Embryonic facial prominence (tissue), 1 donor: ENCODE results near the gene AKAP13.

Source experiments
- DNase-seq: peaks from one replicate; pipeline ENCODE4 v3.0.0-alpha.2; 2016; ENCODE audit errors: extremely low spot score

Gene AKAP13

DNA sequence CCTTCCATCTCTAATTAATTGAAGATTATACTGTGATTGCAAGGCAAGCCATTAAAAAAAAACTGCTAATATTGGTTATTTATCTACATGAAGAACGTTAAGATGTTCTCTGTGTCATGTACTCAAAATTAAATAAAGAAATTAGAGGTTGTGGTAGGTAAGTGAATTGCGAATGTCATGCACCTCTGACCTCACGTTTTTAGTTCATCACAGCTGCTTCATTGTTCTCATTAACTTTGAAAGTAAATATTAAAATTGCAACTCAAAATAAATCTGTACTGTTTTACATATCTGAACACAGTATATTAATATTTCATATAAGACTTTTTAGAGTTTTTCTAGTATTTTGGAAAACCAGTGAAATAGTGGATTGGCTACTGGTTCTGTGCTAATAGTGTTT is 320.4 kb downstream of the AKAP13 start:
- DNase-seq = no peak

DNA sequence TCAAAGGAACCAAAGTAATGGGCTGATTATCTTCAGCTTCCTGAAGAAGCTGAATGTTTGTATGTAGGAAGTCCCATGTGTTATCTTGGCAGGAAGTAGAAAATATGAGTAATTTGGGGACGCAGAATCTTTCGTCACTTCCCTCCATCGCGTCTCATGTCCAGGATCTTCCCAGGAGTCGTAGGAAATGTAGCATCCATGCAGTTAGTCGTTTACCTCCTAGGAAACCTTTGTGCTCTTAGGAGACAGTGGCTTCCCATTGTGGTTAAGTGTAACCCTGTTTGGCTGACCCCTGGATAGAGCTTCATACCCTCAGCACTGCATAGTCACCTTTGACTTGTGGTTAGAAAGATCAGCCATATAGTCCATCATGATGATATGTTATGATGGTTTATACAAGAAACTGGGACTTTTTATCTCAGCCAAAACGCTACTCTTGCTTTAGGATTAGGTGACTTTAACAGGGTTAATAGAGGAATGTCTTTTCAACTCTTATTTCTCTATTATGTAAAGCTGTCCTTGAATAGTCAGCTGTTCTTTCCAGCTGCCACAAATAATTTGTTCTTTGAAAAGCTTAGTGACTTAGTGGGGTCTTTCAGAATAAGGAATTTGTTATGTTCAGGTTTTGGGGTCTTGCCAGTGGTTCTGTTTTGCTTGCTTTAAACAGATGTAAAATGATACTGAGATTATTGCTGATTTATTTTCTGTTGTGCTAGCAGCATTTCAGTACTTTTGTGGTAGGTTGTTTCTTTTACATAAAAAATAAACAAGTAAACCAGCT is 322.1 kb downstream of the AKAP13 start:
- DNase-seq = peak; percentile 68

GRCh38 chr15:85704066-85704465 is 323.7 kb downstream of the AKAP13 start:
- DNase-seq = no peak

GRCh38 chr15:85704720-85705429 is 324.5 kb downstream of the AKAP13 start:
- no peak for DNase-seq

GRCh38 chr15:85706779-85707518 is 326.5 kb downstream of the AKAP13 start:
- no peak for DNase-seq

DNA sequence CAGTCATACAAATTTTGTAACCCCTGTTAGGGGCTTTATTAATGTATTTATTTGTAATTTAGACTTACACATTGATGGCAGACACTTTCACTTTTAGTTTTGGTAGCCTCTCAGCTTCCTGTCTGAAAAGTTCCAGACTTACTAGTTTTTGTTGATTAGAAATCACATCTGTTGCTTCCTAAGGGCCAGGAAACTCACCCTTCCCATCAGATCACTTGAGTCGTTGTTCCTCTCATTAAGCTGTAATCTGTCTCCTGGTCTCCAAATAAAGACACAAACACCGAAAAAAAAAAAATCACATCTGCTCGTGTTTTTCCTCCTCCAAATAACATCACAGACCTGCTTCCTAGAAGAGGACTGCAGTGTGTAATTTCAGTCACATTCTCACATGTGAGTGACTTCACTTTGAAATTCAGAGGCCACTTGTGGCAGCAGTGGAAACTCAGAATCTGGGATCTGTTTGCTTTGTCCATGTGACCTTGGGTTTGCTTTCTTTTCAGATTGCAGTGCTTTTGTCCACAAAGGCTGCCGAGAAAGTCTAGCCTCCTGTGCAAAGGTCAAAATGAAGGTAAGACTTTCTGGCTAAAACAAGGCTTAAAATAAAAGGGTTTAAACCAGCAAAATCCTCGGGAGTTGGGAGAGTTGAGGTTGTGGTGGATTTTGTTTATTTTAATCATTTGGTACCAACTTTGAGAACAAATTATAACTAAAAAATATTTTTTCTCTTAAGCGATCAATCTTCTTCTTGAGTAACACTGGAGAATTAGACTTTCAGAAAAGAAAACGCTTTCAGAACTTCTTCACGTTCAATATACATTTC is 327.3 kb downstream of the AKAP13 start:
- DNase-seq = no peak

- DNase-seq = no peak
Observed at GRCh38 chr15:85708402-85708941, 328.1 kb downstream of the AKAP13 start.

DNA sequence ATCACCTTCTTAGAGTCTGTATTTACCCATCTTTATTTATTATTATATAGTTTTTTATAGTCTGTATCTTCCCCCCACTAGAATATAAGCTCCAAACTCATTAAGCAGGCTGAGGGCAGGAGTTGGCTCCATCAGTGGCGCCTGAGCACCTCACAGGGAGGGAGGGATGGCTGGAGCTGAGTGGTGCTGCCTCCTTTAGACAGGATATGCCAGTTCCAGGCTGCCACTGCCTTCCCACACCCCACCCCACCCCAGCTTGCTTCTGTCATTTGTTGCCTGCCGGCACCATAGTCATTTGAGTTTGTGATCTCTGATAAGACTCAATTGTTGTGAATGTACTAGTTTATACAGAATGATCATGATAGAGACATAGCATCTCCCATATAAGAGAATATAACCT is 328.8 kb downstream of the AKAP13 start:
- no peak for DNase-seq

DNA sequence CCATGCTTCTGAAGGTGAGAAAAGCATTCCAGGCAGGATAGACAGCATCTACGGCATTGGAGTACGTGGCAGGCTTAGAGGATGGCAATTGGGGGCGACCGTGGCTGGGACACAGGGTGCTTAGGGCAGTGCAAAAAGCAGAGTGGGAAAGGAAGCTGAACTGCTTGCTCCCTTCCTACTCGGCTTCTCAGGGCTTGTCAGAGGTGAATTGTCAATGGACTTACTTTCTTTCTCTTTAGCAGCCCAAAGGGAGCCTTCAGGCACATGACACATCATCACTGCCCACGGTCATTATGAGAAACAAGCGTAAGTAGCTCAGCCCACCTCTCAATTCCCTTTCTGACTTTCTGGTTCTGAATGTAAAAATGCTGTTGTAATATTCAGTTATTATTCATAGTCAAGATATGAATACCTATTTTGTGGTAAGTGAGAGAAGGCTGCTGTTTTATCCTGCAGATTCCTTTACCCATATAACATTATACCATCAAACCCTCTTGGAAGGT is 330.0 kb downstream of the AKAP13 start:
- no peak for DNase-seq

GRCh38 chr15:85711580-85712192 is 331.3 kb downstream of the AKAP13 start:
- DNase-seq = no peak

- DNase-seq = no peak
Observed at GRCh38 chr15:85716261-85716660, 335.9 kb downstream of the AKAP13 start.

DNA sequence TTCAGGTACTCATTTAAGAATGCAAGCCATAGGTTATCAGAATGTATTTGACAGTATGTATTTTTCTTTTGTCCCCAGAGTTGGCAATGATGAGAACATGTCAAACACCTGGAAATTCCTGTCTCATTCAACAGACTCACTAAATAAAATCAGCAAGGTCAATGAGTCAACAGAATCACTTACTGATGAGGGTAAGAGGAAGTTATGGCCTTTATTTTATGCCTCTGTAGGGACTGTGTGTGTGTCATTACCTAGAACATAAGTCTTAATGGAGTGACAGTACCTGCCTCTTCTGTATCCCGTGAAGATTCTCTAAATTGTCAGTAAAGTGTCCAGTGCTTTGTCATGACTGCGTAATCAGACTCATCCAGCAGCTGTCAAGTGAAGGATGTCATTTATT is 336.8 kb downstream of the AKAP13 start:
- no peak for DNase-seq

DNA sequence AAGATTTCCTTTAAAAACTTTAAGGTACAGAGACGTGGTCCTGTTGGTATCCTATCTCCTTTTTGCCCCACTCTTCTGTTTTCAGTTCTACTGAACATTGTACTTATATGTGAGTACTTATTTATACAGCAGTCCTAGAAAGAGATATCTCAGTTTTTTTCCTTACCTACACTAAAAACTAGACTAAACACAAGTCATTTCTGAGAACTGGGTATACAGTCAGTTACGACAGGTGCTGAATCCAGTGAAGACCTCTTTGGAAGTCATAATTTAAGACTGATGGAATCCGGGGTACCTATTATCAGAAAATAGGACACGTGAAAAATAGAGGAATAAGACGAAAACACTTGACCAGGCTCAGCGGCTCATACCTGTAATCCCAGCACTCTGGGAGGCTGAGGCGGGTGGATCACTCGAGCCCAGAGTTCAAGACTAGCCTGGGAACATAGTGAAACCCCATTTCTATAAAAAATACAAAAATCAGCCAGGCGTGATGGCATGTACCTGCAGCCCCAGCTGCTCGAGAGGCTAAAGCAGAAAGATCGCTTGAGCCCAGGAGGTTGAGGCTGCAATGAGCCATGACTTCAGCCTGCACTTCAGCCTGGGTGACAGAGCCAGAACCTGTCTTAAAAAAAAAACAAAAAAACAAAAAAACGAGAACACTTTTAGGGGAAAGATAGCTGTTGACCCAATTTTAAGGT is 338.0 kb downstream of the AKAP13 start:
- DNase-seq = no peak

GRCh38 chr15:85718981-85719380 is 338.6 kb downstream of the AKAP13 start:
- no peak for DNase-seq

GRCh38 chr15:85722374-85723152 is 342.2 kb downstream of the AKAP13 start:
- DNase-seq = no peak

GRCh38 chr15:85723960-85724945 is 343.9 kb downstream of the AKAP13 start:
- DNase-seq = no peak

GRCh38 chr15:85725019-85725418 is 344.6 kb downstream of the AKAP13 start:
- no peak for DNase-seq

GRCh38 chr15:85725564-85725963 is 345.2 kb downstream of the AKAP13 start:
- no peak for DNase-seq
